IMR-90 (cell line): Measurements from ENCODE around the gene LEKR1. TPM values are rescaled to one million over a fixed set of nuclear protein-coding genes. Genes with fewer than 3 reads are reported as not detected.

Source experiments
- ATAC-seq: fragments of 200-7000 bp; cut with Tn5 transposase; 2 replicates; pipeline ENCODE4 v1.9.1; 2020; ENCODE audit warnings: low read depth, mild to moderate bottlenecking, moderate library complexity
- BruUV-seq: library from RNA; stranded (reverse); fragments of 400-500 nt; replicated peaks from 2 replicates; lab custom pipeline; 2021; lab: Mats Ljungman, UMichigan
- CTCF ChIA-PET: fragments of 300-600 bp; formaldehyde crosslinking; extraction: SDS; loops from one replicate; lab custom pipeline; 2021; ENCODE audit warnings: antibody characterized with exemption; lab: Yijun Ruan, JAX
- POLR2A ChIA-PET: fragments of 300-600 bp; sonication (Branson Sonifier 250); formaldehyde crosslinking; loops from one replicate; lab custom pipeline; 2022; ENCODE audit warnings: antibody characterized with exemption; ENCODE audit not compliant: unreplicated experiment; lab: Charles Lee
- DNase-seq: peaks from one replicate; pipeline ENCODE4 v3.0.0; 2013
- H2AFZ ChIP-seq: replicated peaks from 2 replicates; pipeline ENCODE3; 2013; ENCODE audit warnings: low read length, mild to moderate bottlenecking; ENCODE audit not compliant: poor library complexity
- H2AK5ac ChIP-seq: 2 replicates; pipeline ENCODE4 v1.6.1; 2013; ENCODE audit warnings: low read depth, low read length, inconsistent platforms
- H2AK9ac ChIP-seq: replicated peaks from 2 replicates; pipeline ENCODE3; 2013; ENCODE audit warnings: mild to moderate bottlenecking, low read depth, low read length, moderate library complexity; ENCODE audit not compliant: poor library complexity
- H2BK120ac ChIP-seq: 2 replicates; pipeline ENCODE4 v1.6.1; 2013; ENCODE audit warnings: low read depth, low read length, inconsistent platforms
- H2BK15ac ChIP-seq: 3 replicates; pipeline ENCODE4 v1.6.1; 2013; ENCODE audit warnings: low read depth, low read length, inconsistent platforms
- H2BK20ac ChIP-seq: 2 replicates; pipeline ENCODE4 v1.6.1; 2013; ENCODE audit warnings: low read depth, mild to moderate bottlenecking, inconsistent platforms, low read length, moderate library complexity
- H2BK5ac ChIP-seq: 2 replicates; pipeline ENCODE4 v1.6.1; 2013; ENCODE audit warnings: mild to moderate bottlenecking, low read depth, low read length, inconsistent platforms; ENCODE audit not compliant: poor library complexity, severe bottlenecking
- H3K14ac ChIP-seq: replicated peaks from 2 replicates; pipeline ENCODE4 v1.6.1; 2013; ENCODE audit warnings: low read depth, low read length, inconsistent platforms
- H3K18ac ChIP-seq: 2 replicates; pipeline ENCODE4 v1.6.1; 2013; ENCODE audit warnings: low read depth, low read length, control low read depth
- H3K23ac ChIP-seq: 2 replicates; pipeline ENCODE4 v1.6.1; 2013; ENCODE audit warnings: low read depth, low read length, inconsistent platforms
- H3K27ac ChIP-seq: 2 replicates; pipeline ENCODE4 v1.5.1; 2013; ENCODE audit warnings: mild to moderate bottlenecking, control low read depth, low read length; ENCODE audit not compliant: insufficient read depth
- H3K27me3 ChIP-seq: 2 replicates; pipeline ENCODE4 v1.6.1; 2013; ENCODE audit warnings: low read length; ENCODE audit not compliant: control insufficient read depth, insufficient read depth
- H3K36me3 ChIP-seq: 2 replicates; pipeline ENCODE4 v1.6.1; 2013; ENCODE audit warnings: low read length, mixed read lengths; ENCODE audit not compliant: control insufficient read depth, insufficient read depth
- H3K4ac ChIP-seq: 2 replicates; pipeline ENCODE4 v1.6.1; 2013; ENCODE audit warnings: low read depth, low read length, inconsistent platforms
- H3K4me1 ChIP-seq: 2 replicates; pipeline ENCODE4 v1.6.1; 2013; ENCODE audit warnings: low read length, mixed read lengths; ENCODE audit not compliant: control insufficient read depth, insufficient read depth
- H3K4me2 ChIP-seq: 2 replicates; pipeline ENCODE4 v1.6.1; 2013; ENCODE audit warnings: low read depth, mild to moderate bottlenecking, control low read depth, low read length, moderate library complexity
- H3K4me3 ChIP-seq: 2 replicates; pipeline ENCODE4 v1.5.1; 2013; ENCODE audit warnings: low read depth, mild to moderate bottlenecking, control low read depth, low read length, moderate library complexity; ENCODE audit not compliant: insufficient read depth
- H3K56ac ChIP-seq: 2 replicates; pipeline ENCODE4 v1.6.1; 2013; ENCODE audit warnings: low read length, inconsistent platforms; ENCODE audit not compliant: insufficient read depth; ENCODE audit errors: extremely low read depth
- H3K79me1 ChIP-seq, 2 experiments: 2 replicates each; pipeline ENCODE4 v1.6.1; 2013; ENCODE audit warnings: low read length in 2 of 2, inconsistent platforms in 1 of 2, low read depth in 1 of 2
- H3K9ac ChIP-seq: 2 replicates; pipeline ENCODE4 v1.6.1; 2013; ENCODE audit warnings: low read depth, low read length, control low read depth
- H3K9me1 ChIP-seq: 2 replicates; pipeline ENCODE4 v1.6.1; 2013; ENCODE audit warnings: low read length, inconsistent platforms; ENCODE audit not compliant: insufficient read depth
- H3K9me3 ChIP-seq: 2 replicates; pipeline ENCODE4 v1.6.1; 2013; ENCODE audit warnings: low read length; ENCODE audit not compliant: control insufficient read depth, insufficient read depth
- H4K20me1 ChIP-seq: 2 replicates; pipeline ENCODE4 v1.6.1; 2013; ENCODE audit warnings: low read length, inconsistent platforms; ENCODE audit not compliant: insufficient read depth
- H4K5ac ChIP-seq: 2 replicates; pipeline ENCODE4 v1.6.1; 2013; ENCODE audit warnings: mild to moderate bottlenecking, low read depth, low read length, control low read depth
- H4K8ac ChIP-seq, 2 experiments: 2 replicates each; pipeline ENCODE4 v1.6.1; 2013; ENCODE audit warnings: low read depth in 2 of 2, low read length in 2 of 2, control low read depth in 1 of 2, inconsistent platforms in 1 of 2
- H4K91ac ChIP-seq: 2 replicates; pipeline ENCODE4 v1.6.1; 2013; ENCODE audit warnings: low read depth, low read length, inconsistent platforms; ENCODE audit not compliant: insufficient read depth
- MXI1 ChIP-seq: IDR thresholded peaks from 2 replicates; pipeline ENCODE4 v1.6.1; 2012; ENCODE audit warnings: low read depth, mild to moderate bottlenecking, low read length, moderate library complexity, borderline replicate concordance
- POLR2A ChIP-seq: IDR thresholded peaks from 2 replicates; pipeline ENCODE4 v1.6.1; 2012; ENCODE audit warnings: mild to moderate bottlenecking, low read depth, low read length
- RAD21 ChIP-seq: IDR thresholded peaks from 2 replicates; pipeline ENCODE4 v1.6.1; 2012; ENCODE audit warnings: low read length, improper control_type of control experiment
- WGBS, 2 experiments: methylation state at CpG; one replicate each; pipeline versions ENCODE4 v1.1.5 to v1.1.7; 2013; ENCODE audit warnings: missing lambda C conversion rate in 2 of 2; ENCODE audit not compliant: insufficient read length in 1 of 2; ENCODE audit errors: extremely low coverage in 2 of 2; 5-methylcytosine and 5-hydroxymethylcytosine counted together
- dilution Hi-C: fragments of 300-500 bp; cut with HindIII; formaldehyde crosslinking; loops from one replicate; pipeline ENCODE4 v1.14.3; 2018; ENCODE audit warnings: low sequenced_read_pairs; ENCODE audit not compliant: unreplicated experiment
- in situ Hi-C: fragments of 300-500 bp; cut with MboI; formaldehyde crosslinking; loops from 3 replicates; pipeline ENCODE4 v1.14.3; 2019; ENCODE audit warnings: low sequenced_read_pairs, inconsistent platforms, mixed read lengths
- intact Hi-C: fragments of 100-400 bp; cut with micrococcal nuclease; formaldehyde crosslinking; loops from 2 replicates; pipeline ENCODE4 v1.10.0; 2022
- polyA plus RNA-seq, 3 experiments: library from polyadenylated mRNA; depleted of rRNA; stranded (reverse); fragments of >200 nt; gene quantifications; 2 replicates each; pipeline ENCODE4 v1.2.3, GENCODE V29; 2012; ENCODE audit warnings: low replicate concordance in 1 of 3
- total RNA-seq: library from RNA; depleted of rRNA; stranded (reverse); fragments of >200 nt; gene quantifications from 2 replicates; pipeline ENCODE4 v1.2.3, GENCODE V29; 2012

The LEKR1 gene
- total and polyA plus RNA-seq, 2 of the 4 experiments (the other 2 are of a cell fraction): 0.19 to 0.36 TPM

GRCh38 chr3:156826896-156827882, 1.0 kb downstream of the LEKR1 start:
- no CpG with 5 or more reads among the region's 16 CpGs for WGBS, 2 experiments
- H3K56ac ChIP-seq: peak overlapping the region; percentile 64
- ATAC-seq: no peak
- no peak for DNase-seq
- H3K4me2 ChIP-seq: peak overlapping the region; percentile 74
- H3K27ac ChIP-seq: peak overlapping the region; percentile 92
- no peaks in the 10 kb centered on the region for H3K4me1 ChIP-seq
- peak overlapping the region; percentile 48 for H3K14ac ChIP-seq
- CTCF ChIA-PET: interaction anchor here (0.6 kb wide), 1 partner anchor 129 kb away, joined by 3 read pairs; no protein-coding TSS in a partner anchor
- intact Hi-C loops: loop anchor here (1.0 kb wide), 1 partner anchor 246 kb away; no protein-coding TSS in a partner anchor
- no peaks in the 10 kb centered on the region for H4K20me1 ChIP-seq
- H3K4me3 ChIP-seq: peak overlapping the region; percentile 53
- H3K9ac ChIP-seq: peak overlapping the region; percentile 85
- H2BK20ac ChIP-seq: peak overlapping the region; percentile 89
- peak overlapping the region; percentile 36 for H3K18ac ChIP-seq
- H3K79me1 ChIP-seq: peaks cover 10 to 15% of the 10 kb centered on the region in 2 experiments; a peak in 3 of 4 replicates
- no peaks in the 10 kb centered on the region for H3K27me3 ChIP-seq
- no peaks in the 10 kb centered on the region for H3K9me3 ChIP-seq
- TF ChIP-seq RAD21 (no peak; the same call in 1 of the 2 replicates), MXI1 (no peak), POLR2A (0 out of 2 replicates have a peak, but pooled peaks have one; percentile 18)
- dilution Hi-C loops: no loop called here
- H4K8ac ChIP-seq: peak overlapping the region; percentile 94 to 99
- H3K4ac ChIP-seq: peak overlapping the region; percentile 97
- peak overlapping the region; percentile 93 for H2AK9ac ChIP-seq
- H2AFZ ChIP-seq: peak overlapping the region; percentile 98
- peak overlapping the region; percentile 94 for H3K23ac ChIP-seq
- peak overlapping the region; percentile 91 for H4K91ac ChIP-seq
- peak overlapping the region; percentile 38 for H2AK5ac ChIP-seq
- peak overlapping the region; percentile 93 for H2BK120ac ChIP-seq
- no peaks in the 10 kb centered on the region for H3K36me3 ChIP-seq
- H2BK15ac ChIP-seq: peak overlapping the region; percentile 10; the same call in 2 of the 3 replicates
- peak overlapping the region; percentile 97 for H4K5ac ChIP-seq
- peak overlapping the region; percentile 83 for H2BK5ac ChIP-seq
- peaks cover 6% of the 10 kb centered on the region; the same call in 1 of the 2 replicates for H3K9me1 ChIP-seq
- POLR2A ChIA-PET: no interaction called here
- in situ Hi-C loops: loop anchor here (5.0 to 25.0 kb wide), 2 partner anchors 290 to 310 kb away; no protein-coding TSS in a partner anchor
- BruUV-seq: no TSS peak
